Measurements from ENCODE around the gene ACAP2.

The ACAP2 gene

GRCh38 chr3:195302431-195302830 is 140.4 kb downstream of the ACAP2 start:
- H2BK5ac ChIP-seq (ENCODE audit: low read depth, low read length, poor library complexity): no peak overlapping the region
- no peak for DNase-seq
- no peak overlapping the region for H4K12ac ChIP-seq (ENCODE audit: low read depth, low read length)
- H3K9me3 ChIP-seq (ENCODE audit: insufficient read depth, low read depth, low read length): no peaks in the 10 kb centered on the region
- no peak overlapping the region for H4K91ac ChIP-seq (ENCODE audit: low read depth, low read length)
- H3K4me2 ChIP-seq (ENCODE audit: low read length): no peak overlapping the region
- H3K36me3 ChIP-seq (ENCODE audit: control insufficient read depth in 1 of 2, insufficient read depth in 2 of 2, low read length in 2 of 2): peaks cover 12 to 13% of the 10 kb centered on the region in 2 experiments
- H3K9ac ChIP-seq (ENCODE audit: low read length): no peak overlapping the region
- H2AFZ ChIP-seq (ENCODE audit: insufficient read depth, low read length, poor library complexity): no peak overlapping the region
- H3K27ac ChIP-seq (ENCODE audit: low read depth, low read length): no peak overlapping the region
- H3K14ac ChIP-seq (ENCODE audit: low read length): no peak overlapping the region
- no peak overlapping the region for H4K8ac ChIP-seq (ENCODE audit: low read depth, low read length)
- no peak overlapping the region for H3K4me3 ChIP-seq (ENCODE audit: low read depth, low read length)
- no peak overlapping the region for H2BK12ac ChIP-seq (ENCODE audit: low read length)
- no peaks in the 10 kb centered on the region for H3K4me1 ChIP-seq (ENCODE audit: control insufficient read depth in 1 of 2, insufficient read depth in 2 of 2, low read length in 2 of 2)
- H2BK120ac ChIP-seq (ENCODE audit: insufficient read depth, low read length, poor library complexity): no peak overlapping the region
- no peak overlapping the region for H2AK5ac ChIP-seq (ENCODE audit: low read length)
- H3K23ac ChIP-seq (ENCODE audit: low read length): no peak overlapping the region
- no peak overlapping the region for H3K4ac ChIP-seq (ENCODE audit: low read depth, low read length)
- H3K27me3 ChIP-seq (ENCODE audit: insufficient read depth, low read length): no peaks in the 10 kb centered on the region
- no peaks in the 10 kb centered on the region for H3K79me1 ChIP-seq (ENCODE audit: low read length)
- no peaks in the 10 kb centered on the region for H3K79me2 ChIP-seq (ENCODE audit: control insufficient read depth, insufficient read depth, low read length, poor library complexity)
- H3K18ac ChIP-seq (ENCODE audit: low read length): no peak overlapping the region
- WGBS (ENCODE audit: extremely low coverage, insufficient coverage, insufficient read length): no CpG with 5 or more reads among the region's 3 CpGs

- H3K9me3 ChIP-seq (ENCODE audit: insufficient read depth, low read depth, low read length): no peaks in the 10 kb centered on the region
- peaks cover 12 to 18% of the 10 kb centered on the region in 2 experiments for H3K36me3 ChIP-seq (ENCODE audit: control insufficient read depth in 1 of 2, insufficient read depth in 2 of 2, low read length in 2 of 2)
- DNase-seq: no peak
- H2BK120ac ChIP-seq (ENCODE audit: insufficient read depth, low read length, poor library complexity): no peak overlapping the region
- H3K4me1 ChIP-seq (ENCODE audit: control insufficient read depth in 1 of 2, insufficient read depth in 2 of 2, low read length in 2 of 2): no peaks in the 10 kb centered on the region
- no peaks in the 10 kb centered on the region for H3K79me1 ChIP-seq (ENCODE audit: low read length)
- H3K9ac ChIP-seq (ENCODE audit: low read length): no peak overlapping the region
- H3K4ac ChIP-seq (ENCODE audit: low read depth, low read length): no peak overlapping the region
- H3K27me3 ChIP-seq (ENCODE audit: insufficient read depth, low read length): no peaks in the 10 kb centered on the region
- H2AK5ac ChIP-seq (ENCODE audit: low read length): no peak overlapping the region
- no peak overlapping the region for H3K14ac ChIP-seq (ENCODE audit: low read length)
- H3K4me2 ChIP-seq (ENCODE audit: low read length): no peak overlapping the region
- H3K27ac ChIP-seq (ENCODE audit: low read depth, low read length): no peak overlapping the region
- H2AFZ ChIP-seq (ENCODE audit: insufficient read depth, low read length, poor library complexity): no peak overlapping the region
- no peak overlapping the region for H4K12ac ChIP-seq (ENCODE audit: low read depth, low read length)
- H4K91ac ChIP-seq (ENCODE audit: low read depth, low read length): no peak overlapping the region
- no peak overlapping the region for H3K18ac ChIP-seq (ENCODE audit: low read length)
- no peak overlapping the region for H3K4me3 ChIP-seq (ENCODE audit: low read depth, low read length)
- H3K79me2 ChIP-seq (ENCODE audit: control insufficient read depth, insufficient read depth, low read length, poor library complexity): no peaks in the 10 kb centered on the region
- H3K23ac ChIP-seq (ENCODE audit: low read length): no peak overlapping the region
- no peak overlapping the region for H2BK12ac ChIP-seq (ENCODE audit: low read length)
- no peak overlapping the region for H4K8ac ChIP-seq (ENCODE audit: low read depth, low read length)
- H2BK5ac ChIP-seq (ENCODE audit: low read depth, low read length, poor library complexity): no peak overlapping the region
Observed at GRCh38 chr3:195297446-195297845, 145.4 kb downstream of the ACAP2 start.

- H3K23ac ChIP-seq (ENCODE audit: low read length): no peak overlapping the region
- H3K27ac ChIP-seq (ENCODE audit: low read depth, low read length): no peak overlapping the region
- H3K9me3 ChIP-seq (ENCODE audit: insufficient read depth, low read depth, low read length): no peaks in the 10 kb centered on the region
- no peak overlapping the region for H3K4ac ChIP-seq (ENCODE audit: low read depth, low read length)
- H3K79me2 ChIP-seq (ENCODE audit: control insufficient read depth, insufficient read depth, low read length, poor library complexity): no peaks in the 10 kb centered on the region
- no peaks in the 10 kb centered on the region for H3K4me1 ChIP-seq (ENCODE audit: control insufficient read depth in 1 of 2, insufficient read depth in 2 of 2, low read length in 2 of 2)
- no peak overlapping the region for H2BK5ac ChIP-seq (ENCODE audit: low read depth, low read length, poor library complexity)
- no peak overlapping the region for H4K12ac ChIP-seq (ENCODE audit: low read depth, low read length)
- no peak overlapping the region for H2AFZ ChIP-seq (ENCODE audit: insufficient read depth, low read length, poor library complexity)
- H3K4me3 ChIP-seq (ENCODE audit: low read depth, low read length): no peak overlapping the region
- no peaks in the 10 kb centered on the region for H3K79me1 ChIP-seq (ENCODE audit: low read length)
- no peak overlapping the region for H2BK12ac ChIP-seq (ENCODE audit: low read length)
- no peak overlapping the region for H3K9ac ChIP-seq (ENCODE audit: low read length)
- no peak overlapping the region for H3K4me2 ChIP-seq (ENCODE audit: low read length)
- no peak for DNase-seq
- H4K8ac ChIP-seq (ENCODE audit: low read depth, low read length): no peak overlapping the region
- no peak overlapping the region for H3K14ac ChIP-seq (ENCODE audit: low read length)
- no peak overlapping the region for H2BK120ac ChIP-seq (ENCODE audit: insufficient read depth, low read length, poor library complexity)
- H3K27me3 ChIP-seq (ENCODE audit: insufficient read depth, low read length): no peaks in the 10 kb centered on the region
- H2AK5ac ChIP-seq (ENCODE audit: low read length): no peak overlapping the region
- WGBS (ENCODE audit: extremely low coverage, insufficient coverage, insufficient read length): no CpG with 5 or more reads among the region's 1 CpG
- H3K18ac ChIP-seq (ENCODE audit: low read length): no peak overlapping the region
- no peak overlapping the region for H4K91ac ChIP-seq (ENCODE audit: low read depth, low read length)
- H3K36me3 ChIP-seq (ENCODE audit: control insufficient read depth in 1 of 2, insufficient read depth in 2 of 2, low read length in 2 of 2): peaks cover 11 to 15% of the 10 kb centered on the region in 2 experiments
Observed at GRCh38 chr3:195296662-195297061, 146.2 kb downstream of the ACAP2 start.

- H2AK5ac ChIP-seq (ENCODE audit: low read length): no peak overlapping the region
- H2BK12ac ChIP-seq (ENCODE audit: low read length): no peak overlapping the region
- no peak for DNase-seq
- H3K23ac ChIP-seq (ENCODE audit: low read length): no peak overlapping the region
- no peaks in the 10 kb centered on the region for H3K27me3 ChIP-seq (ENCODE audit: insufficient read depth, low read length)
- no peak overlapping the region for H3K14ac ChIP-seq (ENCODE audit: low read length)
- H3K27ac ChIP-seq (ENCODE audit: low read depth, low read length): no peak overlapping the region
- H3K4me1 ChIP-seq (ENCODE audit: control insufficient read depth in 1 of 2, insufficient read depth in 2 of 2, low read length in 2 of 2): no peaks in the 10 kb centered on the region
- H3K9me3 ChIP-seq (ENCODE audit: insufficient read depth, low read depth, low read length): no peaks in the 10 kb centered on the region
- no CpG with 5 or more reads among the region's 1 CpG for WGBS (ENCODE audit: extremely low coverage, insufficient coverage, insufficient read length)
- H2AFZ ChIP-seq (ENCODE audit: insufficient read depth, low read length, poor library complexity): no peak overlapping the region
- H3K4me3 ChIP-seq (ENCODE audit: low read depth, low read length): no peak overlapping the region
- no peak overlapping the region for H4K8ac ChIP-seq (ENCODE audit: low read depth, low read length)
- no peak overlapping the region for H3K4ac ChIP-seq (ENCODE audit: low read depth, low read length)
- H3K36me3 ChIP-seq (ENCODE audit: control insufficient read depth in 1 of 2, insufficient read depth in 2 of 2, low read length in 2 of 2): peaks cover 12 to 13% of the 10 kb centered on the region in 2 experiments
- no peak overlapping the region for H4K91ac ChIP-seq (ENCODE audit: low read depth, low read length)
- H3K4me2 ChIP-seq (ENCODE audit: low read length): no peak overlapping the region
- H3K9ac ChIP-seq (ENCODE audit: low read length): no peak overlapping the region
- no peak overlapping the region for H2BK5ac ChIP-seq (ENCODE audit: low read depth, low read length, poor library complexity)
- no peaks in the 10 kb centered on the region for H3K79me1 ChIP-seq (ENCODE audit: low read length)
- no peak overlapping the region for H3K18ac ChIP-seq (ENCODE audit: low read length)
- no peaks in the 10 kb centered on the region for H3K79me2 ChIP-seq (ENCODE audit: control insufficient read depth, insufficient read depth, low read length, poor library complexity)
- H2BK120ac ChIP-seq (ENCODE audit: insufficient read depth, low read length, poor library complexity): no peak overlapping the region
- no peak overlapping the region for H4K12ac ChIP-seq (ENCODE audit: low read depth, low read length)
Observed at GRCh38 chr3:195291121-195291520, 151.7 kb downstream of the ACAP2 start.
